ENCODE results near the gene NXPH1.
A peak's percentile ranks its signal among the peaks of the same experiment; 100 is the strongest.

NXPH1 gene

GRCh38 chr7:8436965-8437364 lies 3.6 kb downstream of the NXPH1 start:
- DNase-seq, result peak; percentile 70

GRCh38 chr7:8437606-8438005 lies 4.2 kb downstream of the NXPH1 start:
- no peak for DNase-seq

GRCh38 chr7:8440670-8441069 lies 7.3 kb downstream of the NXPH1 start:
- DNase-seq, result no peak

GRCh38 chr7:8441106-8441965 lies 7.9 kb downstream of the NXPH1 start:
- DNase-seq, result no peak

GRCh38 chr7:8442051-8442813 lies 8.8 kb downstream of the NXPH1 start:
- DNase-seq, result no peak

- DNase-seq, result peak; percentile 63
These were observed 9.4 kb downstream of the NXPH1 start for GRCh38 chr7:8442814-8443304.

GRCh38 chr7:8443576-8444467 lies 10.4 kb downstream of the NXPH1 start:
- DNase-seq, result peak; percentile 8

- no peak for DNase-seq
These were observed 11.0 kb downstream of the NXPH1 start for GRCh38 chr7:8444468-8444769.

GRCh38 chr7:8453535-8453934 lies 20.1 kb downstream of the NXPH1 start:
- DNase-seq, result no peak

- no peak for DNase-seq
These were observed 22.0 kb downstream of the NXPH1 start for GRCh38 chr7:8455426-8455825.

- DNase-seq, result no peak
These were observed 28.9 kb downstream of the NXPH1 start for GRCh38 chr7:8462309-8462708.

- no peak for DNase-seq
These were observed 31.9 kb downstream of the NXPH1 start for GRCh38 chr7:8465338-8465737.

- no peak for DNase-seq
These were observed 47.1 kb downstream of the NXPH1 start for GRCh38 chr7:8480527-8480926.

GRCh38 chr7:8481096-8481495 lies 47.7 kb downstream of the NXPH1 start:
- no peak for DNase-seq

GRCh38 chr7:8481752-8482446 lies 48.5 kb downstream of the NXPH1 start:
- DNase-seq, result no peak

- DNase-seq, result no peak
These were observed 57.1 kb downstream of the NXPH1 start for GRCh38 chr7:8490391-8491045.

- no peak for DNase-seq
These were observed 57.7 kb downstream of the NXPH1 start for GRCh38 chr7:8491106-8491505.

GRCh38 chr7:8491544-8492489 lies 58.4 kb downstream of the NXPH1 start:
- DNase-seq, result no peak

- DNase-seq, result no peak
These were observed 65.7 kb downstream of the NXPH1 start for GRCh38 chr7:8499128-8499527.

- DNase-seq, result no peak
These were observed 66.9 kb downstream of the NXPH1 start for GRCh38 chr7:8500286-8500685.

GRCh38 chr7:8507566-8507965 lies 74.2 kb downstream of the NXPH1 start:
- no peak for DNase-seq
